Retinal pigment epithelial cell (primary cell): ENCODE data around the gene PDE4D.
A peak's percentile ranks its signal among the peaks of the same experiment; 100 is the strongest.

Source experiments
- DNase-seq: peaks from one replicate; pipeline ENCODE4 v3.0.0-alpha.2; 2010; ENCODE audit warnings: low read depth
- H3K4me3 ChIP-seq: 2 replicates; pipeline ENCODE4 v1.5.1; 2011; ENCODE audit warnings: mild to moderate bottlenecking, low read length, control low read depth, moderate library complexity
- CTCF ChIP-seq: conservative IDR thresholded peaks from 2 replicates; pipeline ENCODE4 v1.5.1; 2011; ENCODE audit warnings: low read depth, low read length, control low read depth, inconsistent platforms

The PDE4D gene

GRCh38 chr5:59864718-59865117 lies 28.8 kb downstream of the PDE4D start:
- no peak overlapping the region for H3K4me3 ChIP-seq
- DNase-seq: no peak
- TF ChIP-seq CTCF: no peak

DNA sequence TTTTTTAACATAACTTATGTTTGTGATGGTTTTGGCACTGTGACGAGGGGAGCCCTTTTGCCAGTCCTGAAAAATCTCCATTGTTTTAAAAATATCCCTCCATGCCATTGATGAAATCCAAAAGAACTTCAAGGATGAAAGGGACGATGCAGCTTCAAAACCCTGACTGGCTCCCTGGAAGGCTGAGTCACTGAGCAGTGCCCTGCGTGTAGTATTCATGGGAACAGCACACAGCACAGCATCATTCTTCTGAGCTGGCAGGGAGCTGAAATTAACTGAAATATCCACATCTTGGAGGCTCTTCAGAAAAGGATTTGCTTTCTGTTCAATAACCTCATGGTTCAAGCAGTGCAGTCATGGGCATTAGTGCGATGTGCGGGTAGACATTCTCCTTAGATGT lies 29.7 kb downstream of the PDE4D start:
- DNase-seq: no peak
- H3K4me3 ChIP-seq: no peak overlapping the region

GRCh38 chr5:59856358-59856757 lies 37.2 kb downstream of the PDE4D start:
- DNase-seq: no peak
- no peak for TF ChIP-seq CTCF
- no peak overlapping the region for H3K4me3 ChIP-seq

More for the DNA sequence above, 29.7 kb downstream of the PDE4D start:
- TF ChIP-seq CTCF: no peak

DNA sequence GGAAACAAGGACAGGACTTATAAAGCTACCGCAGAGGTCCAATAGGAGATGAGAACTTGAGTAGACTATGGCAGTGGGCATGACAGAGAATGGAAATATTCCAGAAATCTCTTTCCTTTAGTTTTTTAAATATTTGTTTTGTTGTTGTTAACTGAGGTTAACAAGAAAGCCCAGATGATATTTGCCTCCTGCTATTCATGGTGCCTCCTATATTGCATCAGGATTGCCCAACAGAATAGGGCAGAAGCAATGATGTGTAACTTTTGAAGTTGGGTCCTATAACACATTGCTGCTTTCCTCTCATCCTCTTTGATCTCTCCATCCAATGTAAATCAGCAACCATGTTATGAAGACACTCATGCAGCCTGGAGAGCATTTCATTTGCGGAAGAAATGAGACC lies 42.8 kb downstream of the PDE4D start:
- no peak for TF ChIP-seq CTCF
- no peak overlapping the region for H3K4me3 ChIP-seq
- no peak for DNase-seq

DNA sequence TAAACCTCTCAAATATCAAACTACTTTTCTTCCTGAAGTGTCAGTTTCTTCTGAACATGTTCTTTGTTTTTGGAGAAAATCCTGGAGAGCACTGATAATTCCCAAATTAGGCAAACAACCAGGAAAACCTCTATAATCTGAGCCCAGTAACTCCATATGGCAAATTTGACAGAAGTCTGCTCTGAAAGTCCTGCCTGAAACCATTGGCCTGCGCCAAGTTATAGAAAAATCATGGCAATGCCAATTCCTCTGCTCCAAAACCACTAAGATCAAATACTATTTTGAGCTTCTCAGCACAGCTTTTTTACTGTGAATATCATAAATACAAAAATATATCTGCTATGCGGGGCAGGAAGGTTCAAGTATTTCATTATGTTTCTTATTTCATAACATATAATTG lies 45.9 kb downstream of the PDE4D start:
- H3K4me3 ChIP-seq: no peak overlapping the region
- no peak for DNase-seq
- no peak for TF ChIP-seq CTCF

DNA sequence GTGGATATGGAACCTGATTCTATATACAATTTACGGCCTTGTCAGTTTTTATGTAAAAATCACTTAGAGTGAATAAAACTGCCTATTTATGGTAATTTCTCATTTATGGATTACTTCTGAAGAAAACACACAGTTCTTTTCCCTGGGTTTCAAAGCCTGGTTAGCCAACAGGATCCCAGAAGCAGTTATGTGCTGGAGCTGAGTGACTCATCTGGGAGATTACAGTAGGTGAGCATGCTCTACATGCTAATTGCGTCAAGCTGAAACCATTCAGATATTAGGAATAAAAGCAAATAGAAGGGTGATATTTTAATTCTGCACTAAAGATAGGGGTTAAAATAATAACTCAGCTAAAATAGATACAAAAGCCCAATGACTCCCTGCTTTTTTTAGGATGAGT lies 47.8 kb downstream of the PDE4D start:
- peak; percentile 33 for DNase-seq
- TF ChIP-seq CTCF: no peak
- H3K4me3 ChIP-seq: no peak overlapping the region

GRCh38 chr5:59843511-59844213 lies 49.9 kb downstream of the PDE4D start:
- no peak for TF ChIP-seq CTCF

More at GRCh38 chr5:59843511-59844213, 49.9 kb downstream of the PDE4D start:
- no peak overlapping the region for H3K4me3 ChIP-seq
- no peak for DNase-seq
